ENCODE measurements around the gene RIPOR3. TPM values are rescaled to one million over a fixed set of nuclear protein-coding genes. Genes with fewer than 3 reads are reported as not detected.
"Not testable (repeated sequence)": the region's sequence is repeated elsewhere in the genome, so short reads cannot be mapped to it uniquely, and the experiment has no call there.

The RIPOR3 gene
- total RNA-seq, 2 experiments from 2014 or later, result not detected

GRCh38 chr20:50722424-50723155 lies 31.2 kb upstream of the RIPOR3 start:
- Mint-ChIP-seq H3K36me3 (ENCODE audit: low read depth) (no peaks in the 10 kb centered on the region), H3K4me3 (no peak overlapping the region), H3K27me3 (peaks cover 2% of the 10 kb centered on the region), H3K4me1 (peaks cover 14% of the 10 kb centered on the region), H3K9me3 (ENCODE audit: low read depth) (no peaks in the 10 kb centered on the region), H3K27ac (no peak overlapping the region)
- CTCF ChIA-PET, result no interaction called here
- POLR2A ChIA-PET, result no interaction called here
- ATAC-seq (no peak), DNase-seq (no peak)
- intact Hi-C loops (cut with DNase I, micrococcal nuclease), result no loop called here

GRCh38 chr20:50721881-50722281 lies 30.5 kb upstream of the RIPOR3 start:
- H3K4me1 Mint-ChIP-seq, result peaks cover 7% of the 10 kb centered on the region
- CTCF ChIA-PET, result no interaction called here
- no peak overlapping the region for H3K4me3 Mint-ChIP-seq
- no peaks in the 10 kb centered on the region for H3K36me3 Mint-ChIP-seq (ENCODE audit: low read depth)
- peaks cover 2% of the 10 kb centered on the region for H3K27me3 Mint-ChIP-seq
- ATAC-seq (no peak), DNase-seq (no peak)
- H3K9me3 Mint-ChIP-seq (ENCODE audit: low read depth), result no peaks in the 10 kb centered on the region
- H3K27ac Mint-ChIP-seq, result no peak overlapping the region
- intact Hi-C loops (cut with DNase I, micrococcal nuclease), result no loop called here
- POLR2A ChIA-PET, result no interaction called here

- POLR2A ChIA-PET, result no interaction called here
- Mint-ChIP-seq H3K4me3 (no peak overlapping the region), H3K4me1 (peaks cover 3% of the 10 kb centered on the region), H3K36me3 (ENCODE audit: low read depth) (no peaks in the 10 kb centered on the region), H3K27me3 (peaks cover 4% of the 10 kb centered on the region), H3K9me3 (ENCODE audit: low read depth) (no peaks in the 10 kb centered on the region), H3K27ac (no peak overlapping the region)
- no peak for ATAC-seq
- CTCF ChIA-PET, result interaction anchor here (0.7 to 1.0 kb wide), 2 partner anchors 68 to 714 kb away, joined by 3 read pairs; no protein-coding TSS in a partner anchor
- DNase-seq, result no peak
- intact Hi-C loops (cut with DNase I, micrococcal nuclease), result no loop called here
Measured at GRCh38 chr20:50720582-50720981, 29.2 kb upstream of the RIPOR3 start.

GRCh38 chr20:50720026-50720425 lies 28.7 kb upstream of the RIPOR3 start:
- ATAC-seq, result no peak
- CTCF ChIA-PET, result interaction anchor here (1.0 kb wide), 1 partner anchor 68 kb away, joined by 3 read pairs; no protein-coding TSS in a partner anchor
- Mint-ChIP-seq H3K27me3 (peaks cover 4% of the 10 kb centered on the region), H3K27ac (no peak overlapping the region), H3K4me1 (peaks cover 3% of the 10 kb centered on the region), H3K9me3 (ENCODE audit: low read depth) (no peaks in the 10 kb centered on the region), H3K4me3 (no peak overlapping the region), H3K36me3 (ENCODE audit: low read depth) (no peaks in the 10 kb centered on the region)
- intact Hi-C loops (cut with DNase I, micrococcal nuclease), result no loop called here
- POLR2A ChIA-PET, result no interaction called here
- no peak for DNase-seq

- Mint-ChIP-seq H3K36me3 (ENCODE audit: low read depth) (no peaks in the 10 kb centered on the region), H3K27ac (no peak overlapping the region), H3K27me3 (peaks cover 4% of the 10 kb centered on the region), H3K4me3 (no peak overlapping the region), H3K4me1 (peaks cover 3% of the 10 kb centered on the region), H3K9me3 (ENCODE audit: low read depth) (no peaks in the 10 kb centered on the region)
- ATAC-seq, result no peak
- no peak for DNase-seq
- ChIA-PET CTCF (interaction anchor here (1.0 kb wide), 1 partner anchor 14 kb away, joined by 3 read pairs; no protein-coding TSS in a partner anchor), POLR2A (no interaction called here)
- intact Hi-C loops (cut with DNase I, micrococcal nuclease), result no loop called here
Measured at GRCh38 chr20:50719328-50719727, 28.0 kb upstream of the RIPOR3 start.

- DNase-seq (no peak), ATAC-seq (no peak)
- no peaks in the 10 kb centered on the region for H3K9me3 Mint-ChIP-seq (ENCODE audit: low read depth)
- POLR2A ChIA-PET, result no interaction called here
- H3K36me3 Mint-ChIP-seq (ENCODE audit: low read depth), result no peaks in the 10 kb centered on the region
- intact Hi-C loops (cut with DNase I, micrococcal nuclease), result no loop called here
- H3K4me3 Mint-ChIP-seq, result no peak overlapping the region
- CTCF ChIA-PET, result interaction anchor here (0.6 to 2.5 kb wide), 5 partner anchors 15 to 965 kb away, joined by 3 to 7 read pairs (median 3); no protein-coding TSS in a partner anchor
- H3K27ac Mint-ChIP-seq, result no peak overlapping the region
- peaks cover 1% of the 10 kb centered on the region for H3K4me1 Mint-ChIP-seq
- peaks cover 11% of the 10 kb centered on the region for H3K27me3 Mint-ChIP-seq
Measured at GRCh38 chr20:50717974-50718761, 26.8 kb upstream of the RIPOR3 start.

GRCh38 chr20:50717312-50717711 lies 26.0 kb upstream of the RIPOR3 start:
- ATAC-seq (no peak), DNase-seq (no peak)
- no peaks in the 10 kb centered on the region for H3K9me3 Mint-ChIP-seq (ENCODE audit: low read depth)
- ChIA-PET POLR2A (no interaction called here), CTCF (interaction anchor here (0.8 to 2.5 kb wide), 3 partner anchors 22 to 82 kb away, joined by 3 to 7 read pairs (median 3); no protein-coding TSS in a partner anchor)
- peaks cover 11% of the 10 kb centered on the region for H3K27me3 Mint-ChIP-seq
- H3K36me3 Mint-ChIP-seq (ENCODE audit: low read depth), result no peaks in the 10 kb centered on the region
- no peak overlapping the region for H3K4me3 Mint-ChIP-seq
- no peak overlapping the region for H3K27ac Mint-ChIP-seq
- intact Hi-C loops (cut with DNase I, micrococcal nuclease), result no loop called here
- no peaks in the 10 kb centered on the region for H3K4me1 Mint-ChIP-seq

GRCh38 chr20:50716518-50716917 lies 25.2 kb upstream of the RIPOR3 start:
- H3K27me3 Mint-ChIP-seq, result peaks cover 16% of the 10 kb centered on the region
- ChIA-PET POLR2A (interaction anchor here (0.6 kb wide), 1 partner anchor 224 kb away, joined by 3 read pairs; no protein-coding TSS in a partner anchor), CTCF (interaction anchor here (2.5 kb wide), 1 partner anchor 33 kb away, joined by 7 read pairs; no protein-coding TSS in a partner anchor)
- ATAC-seq (no peak), DNase-seq (no peak)
- no peak overlapping the region for H3K4me3 Mint-ChIP-seq
- no peaks in the 10 kb centered on the region for H3K9me3 Mint-ChIP-seq (ENCODE audit: low read depth)
- no peaks in the 10 kb centered on the region for H3K36me3 Mint-ChIP-seq (ENCODE audit: low read depth)
- intact Hi-C loops (cut with DNase I, micrococcal nuclease), result no loop called here
- no peaks in the 10 kb centered on the region for H3K4me1 Mint-ChIP-seq
- no peak overlapping the region for H3K27ac Mint-ChIP-seq

GRCh38 chr20:50715694-50716093 lies 24.4 kb upstream of the RIPOR3 start:
- no peak overlapping the region for H3K4me3 Mint-ChIP-seq
- no peaks in the 10 kb centered on the region for H3K4me1 Mint-ChIP-seq
- H3K27me3 Mint-ChIP-seq, result peaks cover 21% of the 10 kb centered on the region
- H3K27ac Mint-ChIP-seq, result no peak overlapping the region
- ChIA-PET POLR2A (no interaction called here), CTCF (interaction anchor here (0.7 kb wide), 1 partner anchor 905 kb away, joined by 5 read pairs; no protein-coding TSS in a partner anchor)
- intact Hi-C loops (cut with DNase I, micrococcal nuclease), result no loop called here
- ATAC-seq (no peak), DNase-seq (no peak)
- H3K9me3 Mint-ChIP-seq (ENCODE audit: low read depth), result no peaks in the 10 kb centered on the region
- H3K36me3 Mint-ChIP-seq (ENCODE audit: low read depth), result no peaks in the 10 kb centered on the region

GRCh38 chr20:50714426-50714825 lies 23.1 kb upstream of the RIPOR3 start:
- H3K4me3 Mint-ChIP-seq; DNase-seq; H3K36me3 Mint-ChIP-seq (ENCODE audit: low read depth); H3K9me3 Mint-ChIP-seq (ENCODE audit: low read depth); ATAC-seq; H3K4me1 Mint-ChIP-seq; H3K27ac Mint-ChIP-seq; intact Hi-C loops (cut with DNase I, micrococcal nuclease); POLR2A ChIA-PET: not testable (repeated sequence)
- peaks cover 23% of the 10 kb centered on the region for H3K27me3 Mint-ChIP-seq
- CTCF ChIA-PET, result interaction anchor here (2.4 kb wide), 1 partner anchor 36 kb away, joined by 7 read pairs; no protein-coding TSS in a partner anchor

GRCh38 chr20:50713657-50714101 lies 22.3 kb upstream of the RIPOR3 start:
- Mint-ChIP-seq H3K4me3 (no peak overlapping the region), H3K27me3 (peaks cover 25% of the 10 kb centered on the region), H3K27ac (no peak overlapping the region), H3K9me3 (ENCODE audit: low read depth) (no peaks in the 10 kb centered on the region), H3K36me3 (ENCODE audit: low read depth) (no peaks in the 10 kb centered on the region), H3K4me1 (no peaks in the 10 kb centered on the region)
- DNase-seq (no peak), ATAC-seq (no peak)
- POLR2A ChIA-PET, result no interaction called here
- CTCF ChIA-PET, result interaction anchor here (0.7 to 2.4 kb wide), 2 partner anchors 37 to 179 kb away, joined by 3 to 7 read pairs; no protein-coding TSS in a partner anchor
- intact Hi-C loops (cut with DNase I, micrococcal nuclease), result no loop called here
